GM18861 (cell line): ENCODE measurements around the gene PIGM.

Experiments used
- ATAC-seq: cut with Tn5 transposase; IDR thresholded peaks from one replicate; pipeline ENCODE4 v1.9.1; 2021; ENCODE audit not compliant: unreplicated experiment

PIGM gene

GRCh38 chr1:160022330-160023310, 9.2 kb downstream of the PIGM start:
- no peak for ATAC-seq

GRCh38 chr1:160021376-160022074, 10.3 kb downstream of the PIGM start:
- ATAC-seq: no peak

GRCh38 chr1:160020196-160020595, 11.6 kb downstream of the PIGM start:
- no peak for ATAC-seq

DNA sequence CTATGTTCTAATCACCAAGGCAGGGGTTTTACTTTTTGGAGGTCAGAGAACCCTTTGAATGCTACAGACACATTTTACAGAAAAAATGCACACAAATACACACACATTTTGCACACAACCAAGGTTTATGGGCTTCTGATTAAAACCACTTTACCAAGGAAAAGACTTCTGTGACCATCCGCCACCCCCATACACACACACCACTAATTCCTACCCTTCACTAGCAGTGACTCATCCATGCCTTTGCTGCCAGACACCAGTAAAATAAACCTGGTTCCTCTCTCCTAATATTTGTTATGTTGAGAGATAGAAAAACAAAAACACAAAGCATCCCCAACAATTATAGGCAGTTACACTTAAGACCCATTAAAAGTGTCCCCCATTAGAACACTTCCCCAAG, 12.9 kb downstream of the PIGM start:
- ATAC-seq: no peak

DNA sequence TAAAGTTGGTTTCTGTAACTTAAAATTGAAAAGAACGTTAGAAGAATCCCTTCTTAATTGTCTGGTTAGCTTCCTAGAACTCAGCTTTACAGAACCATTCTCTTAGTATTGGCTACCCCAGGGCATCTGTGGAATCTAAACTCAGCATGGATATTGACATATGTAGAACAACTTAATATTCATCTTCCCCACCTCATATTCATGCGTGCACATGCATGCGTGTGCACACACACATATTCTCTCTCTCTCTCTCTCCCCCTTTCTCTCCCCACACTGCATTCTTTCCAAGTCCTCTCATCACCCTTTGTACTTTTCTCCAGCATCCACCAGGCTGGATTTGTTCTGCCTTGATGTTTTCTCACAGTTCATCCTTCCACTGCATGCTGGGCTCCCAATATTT, 13.4 kb downstream of the PIGM start:
- no peak for ATAC-seq

- ATAC-seq: no peak
Observed at GRCh38 chr1:160017592-160017991, 14.2 kb downstream of the PIGM start.

DNA sequence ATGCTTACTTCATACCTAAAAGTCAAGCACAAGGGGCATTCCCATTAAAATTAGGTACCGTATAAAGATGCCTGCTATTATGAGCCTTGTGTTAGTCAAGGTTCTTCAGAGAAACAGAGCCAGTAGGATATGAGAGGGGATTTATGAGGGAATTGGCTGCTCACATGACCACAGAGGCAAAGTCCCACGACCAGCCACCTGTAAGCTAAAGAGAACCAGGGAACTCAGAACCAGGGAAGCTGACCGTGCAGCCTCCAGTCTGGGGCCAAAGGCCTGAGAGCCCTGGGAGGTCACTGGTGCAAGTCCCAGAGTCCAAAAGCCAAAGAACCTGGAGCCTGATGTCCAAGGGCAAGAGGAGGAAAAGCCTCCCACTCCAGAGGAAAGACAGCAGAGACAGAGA, 20.0 kb downstream of the PIGM start:
- no peak for ATAC-seq

GRCh38 chr1:160009801-160010200, 22.0 kb downstream of the PIGM start:
- no peak for ATAC-seq

DNA sequence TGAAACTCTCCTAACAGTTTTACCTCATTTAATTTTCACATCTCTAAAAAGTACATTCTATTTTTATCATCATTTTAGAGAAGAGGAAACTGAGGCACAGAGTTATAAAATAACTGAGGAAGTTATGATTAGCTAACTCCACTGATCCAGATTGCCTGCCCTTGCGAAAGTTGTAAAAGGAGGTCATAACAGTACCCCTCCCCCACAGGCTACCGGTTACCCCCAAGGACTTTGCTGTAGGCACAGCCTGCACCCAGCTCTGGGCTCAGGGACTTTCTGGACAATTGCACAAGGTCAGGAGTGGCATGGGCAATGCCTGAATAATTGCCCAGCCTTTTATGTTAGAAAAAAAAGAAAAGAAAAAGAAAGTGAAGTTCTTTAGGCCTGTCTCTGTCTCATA, 22.7 kb downstream of the PIGM start:
- ATAC-seq: no peak

GRCh38 chr1:160007577-160008200, 24.1 kb downstream of the PIGM start:
- ATAC-seq: no peak

- ATAC-seq: no peak
Observed at GRCh38 chr1:160006312-160006940, 25.4 kb downstream of the PIGM start.

- ATAC-seq: no peak
Observed at GRCh38 chr1:160005070-160005469, 26.7 kb downstream of the PIGM start.

GRCh38 chr1:160004425-160004824, 27.4 kb downstream of the PIGM start:
- no peak for ATAC-seq

DNA sequence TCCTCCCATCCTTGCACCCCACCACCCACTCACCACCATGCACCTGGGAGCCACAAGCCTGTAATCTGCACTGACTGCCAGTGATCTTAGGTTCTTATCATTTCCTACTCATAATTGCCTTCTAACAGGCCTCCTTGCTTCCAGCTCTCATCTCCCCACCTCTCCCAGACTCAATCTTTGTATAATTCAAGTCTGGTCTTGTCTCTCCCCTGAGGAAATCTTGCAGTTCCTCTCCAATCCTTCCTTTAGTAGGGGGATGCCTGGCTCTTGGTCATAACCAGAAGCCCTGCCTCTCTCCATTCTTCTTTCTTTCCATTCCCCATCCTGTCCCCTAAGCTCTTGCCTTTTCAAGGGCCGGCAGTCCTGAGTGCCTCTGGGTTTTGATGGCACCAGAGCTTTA, 27.8 kb downstream of the PIGM start:
- no peak for ATAC-seq

GRCh38 chr1:160001440-160001839, 30.4 kb downstream of the PIGM start:
- no peak for ATAC-seq

GRCh38 chr1:159999204-159999603, 32.6 kb downstream of the PIGM start:
- ATAC-seq: no peak

GRCh38 chr1:159996653-159997052, 35.1 kb downstream of the PIGM start:
- no peak for ATAC-seq

DNA sequence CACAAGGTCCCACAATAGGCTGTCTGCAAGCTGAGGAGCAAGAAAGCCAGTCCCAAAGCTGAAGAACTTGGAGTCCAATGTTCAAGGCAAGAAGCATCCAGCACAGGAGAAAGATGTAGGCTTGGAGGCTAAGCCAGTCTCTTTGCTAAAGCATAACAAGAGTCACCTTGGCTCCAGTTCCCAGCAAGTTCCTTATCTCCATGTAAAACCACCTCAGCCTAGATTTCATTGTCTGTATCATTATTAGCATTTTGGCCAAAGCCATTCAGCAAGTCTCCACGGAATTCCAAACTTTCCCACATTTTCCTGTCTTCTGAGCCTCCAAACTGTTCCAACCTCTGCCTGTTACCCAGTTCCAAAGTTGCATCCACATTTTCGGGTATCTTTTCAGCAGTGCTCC, 36.9 kb downstream of the PIGM start:
- no peak for ATAC-seq

- no peak for ATAC-seq
Observed at GRCh38 chr1:159993911-159994310, 37.9 kb downstream of the PIGM start.

GRCh38 chr1:159992161-159992560, 39.6 kb downstream of the PIGM start:
- ATAC-seq: no peak

DNA sequence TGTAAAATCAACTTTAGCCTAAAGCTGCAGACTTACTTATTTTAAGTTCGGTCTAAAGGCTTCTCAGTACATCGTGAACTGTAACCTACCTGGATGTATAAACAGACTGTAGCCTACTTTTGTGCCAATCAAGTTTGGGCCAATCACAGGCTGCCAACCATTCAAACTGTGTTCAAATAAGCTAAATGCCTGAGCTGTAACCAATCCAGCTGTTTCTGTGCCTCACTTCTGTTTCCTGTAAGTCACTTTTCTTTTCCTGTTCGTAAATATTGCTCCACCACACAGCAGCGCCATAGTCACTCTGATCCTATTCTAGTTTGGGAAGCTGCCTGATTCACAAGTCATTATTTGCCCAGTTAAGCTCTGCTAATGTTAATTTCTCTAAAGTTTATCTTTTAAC, 40.3 kb downstream of the PIGM start:
- ATAC-seq: no peak
